ENCODE results near the gene GMDS. TPM values are rescaled to one million over a fixed set of nuclear protein-coding genes. Genes with fewer than 3 reads are reported as not detected.

The GMDS gene
- total and polyA plus RNA-seq, 2 experiments from 2014 or later, result 30.1 to 36.5 TPM

GRCh38 chr6:1591926-1592325 is 653.5 kb downstream of the GMDS start:
- peaks cover 4% of the 10 kb centered on the region; the same call in 1 of the 2 replicates for H3K9me2 ChIP-seq (ENCODE audit: insufficient read depth)

More at GRCh38 chr6:1591926-1592325, 653.5 kb downstream of the GMDS start:
- Histone ChIP-seq H3K4me1 (ENCODE audit: insufficient read depth) (no peaks in the 10 kb centered on the region), H3K27ac (ENCODE audit: low read depth) (no peak overlapping the region), H4K20me1 (replicated peaks; ENCODE audit: insufficient read depth) (no peaks in the 10 kb centered on the region), H3F3A (replicated peaks; ENCODE audit: low read depth) (no peaks in the 10 kb centered on the region), H3K4me2 (no peak overlapping the region), H3K4me3 (no peak overlapping the region), H3K79me2 (replicated peaks; ENCODE audit: insufficient read depth) (no peaks in the 10 kb centered on the region), H3K36me3 (ENCODE audit: insufficient read depth) (no peaks in the 10 kb centered on the region), H2AFZ (no peak overlapping the region), H3K27me3 (ENCODE audit: insufficient read depth) (no peaks in the 10 kb centered on the region)
- Mint-ChIP-seq H3K9me3 (no peaks in the 10 kb centered on the region), H3K4me1 (peaks cover 9% of the 10 kb centered on the region; the same call in 2 of the 3 replicates), H3K36me3 (ENCODE audit: low read depth) (no peaks in the 10 kb centered on the region), H3K27ac (no peak overlapping the region), H3K27me3 (ENCODE audit: insufficient read depth, low read depth, poor library complexity) (peaks cover 10% of the 10 kb centered on the region), H3K4me3 (no peak overlapping the region)
- TF ChIP-seq ZNF331 (CRISPR knock-in tag; IDR thresholded peaks at IDR 0.05; ENCODE audit: low read depth) (no peak), ZNF114 (CRISPR knock-in tag; IDR thresholded peaks at IDR 0.05) (no peak), ZNF462 (CRISPR knock-in tag; IDR thresholded peaks at IDR 0.05) (no peak), EZH2 (IDR thresholded peaks at IDR 0.05; ENCODE audit: low read depth, unreplicated experiment) (no peak), EZH2phosphoT487 (IDR thresholded peaks at IDR 0.05; ENCODE audit: unreplicated experiment) (no peak)
- ATAC-seq (no peak), DNase-seq (ENCODE audit: low spot score) (no peak)
